Measurements from ENCODE around the gene ASB4. TPM values are rescaled to one million over a fixed set of nuclear protein-coding genes. Genes with fewer than 3 reads are reported as not detected.

Gene ASB4
- total RNA-seq, 1 experiment from 2014 or later: not detected

GRCh38 chr7:95441042-95441823 is 44.5 kb upstream of the ASB4 start:
- ChIA-PET CTCF (no interaction called here), POLR2A (ENCODE audit: low non-redundant PET) (no interaction called here)
- no peaks in the 10 kb centered on the region for H3K4me1 ChIP-seq (ENCODE audit: insufficient read depth, low read length, poor library complexity, severe bottlenecking)
- no TSS peak for BruUV-seq (replicated peaks)
- DNase-seq (ENCODE audit: low spot score): no peak
- no peak overlapping the region for H3K4me3 ChIP-seq (ENCODE audit: low read depth, low read length, poor library complexity, severe bottlenecking)
- H3K27ac ChIP-seq (ENCODE audit: low read depth, low read length, poor library complexity, severe bottlenecking): no peak overlapping the region
- H3K9me3 ChIP-seq (ENCODE audit: low read depth, low read length, poor library complexity, severe bottlenecking): no peaks in the 10 kb centered on the region
- intact Hi-C loops (cut with micrococcal nuclease; ENCODE audit: unreplicated experiment): no loop called here
- no peaks in the 10 kb centered on the region for H3K36me3 ChIP-seq (ENCODE audit: insufficient read depth, low read length, poor library complexity, severe bottlenecking)
- H3K27me3 ChIP-seq (replicated peaks; ENCODE audit: insufficient read depth, low read depth, low read length, poor library complexity): no peaks in the 10 kb centered on the region
- TF ChIP-seq EZH2 (IDR thresholded peaks at IDR 0.05; ENCODE audit: borderline replicate concordance, low read depth, low read length, poor library complexity, severe bottlenecking): no peak
- TF ChIP-seq, protein P1, sequence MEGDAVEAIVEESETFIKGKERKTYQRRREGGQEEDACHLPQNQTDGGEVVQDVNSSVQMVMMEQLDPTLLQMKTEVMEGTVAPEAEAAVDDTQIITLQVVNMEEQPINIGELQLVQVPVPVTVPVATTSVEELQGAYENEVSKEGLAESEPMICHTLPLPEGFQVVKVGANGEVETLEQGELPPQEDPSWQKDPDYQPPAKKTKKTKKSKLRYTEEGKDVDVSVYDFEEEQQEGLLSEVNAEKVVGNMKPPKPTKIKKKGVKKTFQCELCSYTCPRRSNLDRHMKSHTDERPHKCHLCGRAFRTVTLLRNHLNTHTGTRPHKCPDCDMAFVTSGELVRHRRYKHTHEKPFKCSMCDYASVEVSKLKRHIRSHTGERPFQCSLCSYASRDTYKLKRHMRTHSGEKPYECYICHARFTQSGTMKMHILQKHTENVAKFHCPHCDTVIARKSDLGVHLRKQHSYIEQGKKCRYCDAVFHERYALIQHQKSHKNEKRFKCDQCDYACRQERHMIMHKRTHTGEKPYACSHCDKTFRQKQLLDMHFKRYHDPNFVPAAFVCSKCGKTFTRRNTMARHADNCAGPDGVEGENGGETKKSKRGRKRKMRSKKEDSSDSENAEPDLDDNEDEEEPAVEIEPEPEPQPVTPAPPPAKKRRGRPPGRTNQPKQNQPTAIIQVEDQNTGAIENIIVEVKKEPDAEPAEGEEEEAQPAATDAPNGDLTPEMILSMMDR (conservative IDR thresholded peaks at IDR 0.05; ENCODE audit: low read depth, low read length): no peak

GRCh38 chr7:95444796-95445195 is 40.9 kb upstream of the ASB4 start:
- no peaks in the 10 kb centered on the region for H3K27me3 ChIP-seq (replicated peaks; ENCODE audit: insufficient read depth, low read depth, low read length, poor library complexity)
- TF ChIP-seq EZH2 (IDR thresholded peaks at IDR 0.05; ENCODE audit: borderline replicate concordance, low read depth, low read length, poor library complexity, severe bottlenecking): no peak
- TF ChIP-seq, protein P1 (conservative IDR thresholded peaks at IDR 0.05; ENCODE audit: low read depth, low read length): no peak
- CTCF ChIA-PET: no interaction called here
- intact Hi-C loops (cut with micrococcal nuclease; ENCODE audit: unreplicated experiment): no loop called here
- H3K4me3 ChIP-seq (ENCODE audit: low read depth, low read length, poor library complexity, severe bottlenecking): no peak overlapping the region
- POLR2A ChIA-PET (ENCODE audit: low non-redundant PET): no interaction called here
- no peaks in the 10 kb centered on the region for H3K36me3 ChIP-seq (ENCODE audit: insufficient read depth, low read length, poor library complexity, severe bottlenecking)
- no peaks in the 10 kb centered on the region for H3K9me3 ChIP-seq (ENCODE audit: low read depth, low read length, poor library complexity, severe bottlenecking)
- H3K4me1 ChIP-seq (ENCODE audit: insufficient read depth, low read length, poor library complexity, severe bottlenecking): no peaks in the 10 kb centered on the region
- no peak overlapping the region for H3K27ac ChIP-seq (ENCODE audit: low read depth, low read length, poor library complexity, severe bottlenecking)
- DNase-seq (ENCODE audit: low spot score): no peak
- BruUV-seq (replicated peaks): no TSS peak

- POLR2A ChIA-PET (ENCODE audit: low non-redundant PET): no interaction called here
These were observed 39.1 kb upstream of the ASB4 start for GRCh38 chr7:95446618-95447017.

More at GRCh38 chr7:95446618-95447017, 39.1 kb upstream of the ASB4 start:
- H3K9me3 ChIP-seq (ENCODE audit: low read depth, low read length, poor library complexity, severe bottlenecking): no peaks in the 10 kb centered on the region
- H3K4me1 ChIP-seq (ENCODE audit: insufficient read depth, low read length, poor library complexity, severe bottlenecking): no peaks in the 10 kb centered on the region
- H3K36me3 ChIP-seq (ENCODE audit: insufficient read depth, low read length, poor library complexity, severe bottlenecking): no peaks in the 10 kb centered on the region
- no peak for DNase-seq (ENCODE audit: low spot score)
- no TSS peak for BruUV-seq (replicated peaks)
- CTCF ChIA-PET: no interaction called here
- no peak for TF ChIP-seq EZH2 (IDR thresholded peaks at IDR 0.05; ENCODE audit: borderline replicate concordance, low read depth, low read length, poor library complexity, severe bottlenecking)
- TF ChIP-seq, protein P1 (conservative IDR thresholded peaks at IDR 0.05; ENCODE audit: low read depth, low read length): no peak
- intact Hi-C loops (cut with micrococcal nuclease; ENCODE audit: unreplicated experiment): no loop called here
- H3K27ac ChIP-seq (ENCODE audit: low read depth, low read length, poor library complexity, severe bottlenecking): no peak overlapping the region
- H3K4me3 ChIP-seq (ENCODE audit: low read depth, low read length, poor library complexity, severe bottlenecking): no peak overlapping the region
- H3K27me3 ChIP-seq (replicated peaks; ENCODE audit: insufficient read depth, low read depth, low read length, poor library complexity): no peaks in the 10 kb centered on the region

Measured in A673 (cell line).